Natural killer cell (primary cell): ENCODE data around the gene FUT4. TPM values are rescaled to one million over a fixed set of nuclear protein-coding genes. Genes with fewer than 3 reads are reported as not detected.

Source experiments
- ATAC-seq, 3 donors: fragments of 150-1000 bp in 2 of 3; fragments of 200-7000 bp in 1 of 3; cut with Tn5 transposase; 1 replicate in 1 of 3; 2 replicates in 2 of 3; pipeline ENCODE4 v1.10.0; 2021; ENCODE audit warnings: mild to moderate bottlenecking in 2 of 3, moderate library complexity in 2 of 3
- DNase-seq, 2 donors: peaks; one replicate each; pipeline versions ENCODE4 v3.0.0 to v3.0.0-alpha.2; 2013 to 2021; ENCODE audit warnings: mixed read lengths in 1 of 2
- H3K27ac ChIP-seq: one replicate; pipeline ENCODE4 v1.5.1; 2013; ENCODE audit warnings: mild to moderate bottlenecking, low read length
- H3K27me3 ChIP-seq: one replicate; pipeline ENCODE4 v1.6.1; 2013; ENCODE audit warnings: low read length; ENCODE audit not compliant: control insufficient read depth, insufficient read depth
- H3K36me3 ChIP-seq: one replicate; pipeline ENCODE4 v1.6.1; 2013; ENCODE audit warnings: low read length; ENCODE audit not compliant: control insufficient read depth, insufficient read depth
- H3K4me1 ChIP-seq: one replicate; pipeline ENCODE4 v1.6.1; 2013; ENCODE audit warnings: low read length; ENCODE audit not compliant: control insufficient read depth, insufficient read depth
- H3K4me3 ChIP-seq: one replicate; pipeline ENCODE4 v1.5.1; 2013; ENCODE audit warnings: low read length
- H3K9me3 ChIP-seq: one replicate; pipeline ENCODE4 v1.6.1; 2013; ENCODE audit warnings: low read length; ENCODE audit not compliant: control insufficient read depth, insufficient read depth
- H3K27ac Mint-ChIP-seq, 2 donors: one replicate each; pipeline ENCODE4 v1.8.0; 2022; ENCODE audit warnings: mild to moderate bottlenecking in 2 of 2, mixed read lengths in 2 of 2, moderate library complexity in 1 of 2
- H3K27me3 Mint-ChIP-seq, 2 donors: one replicate each; pipeline ENCODE4 v1.8.0; 2022; ENCODE audit warnings: low read depth in 2 of 2, mixed read lengths in 2 of 2
- H3K36me3 Mint-ChIP-seq: one replicate; pipeline ENCODE4 v1.8.0; 2022; ENCODE audit warnings: mixed read lengths
- H3K4me1 Mint-ChIP-seq, 2 donors: one replicate each; pipeline ENCODE4 v1.8.0; 2022; ENCODE audit warnings: mixed read lengths in 2 of 2
- H3K4me3 Mint-ChIP-seq: one replicate; pipeline ENCODE4 v1.8.0; 2022; ENCODE audit warnings: mild to moderate bottlenecking, moderate library complexity, mixed read lengths
- H3K9me3 Mint-ChIP-seq, 2 donors: one replicate each; pipeline ENCODE4 v1.8.0; 2022; ENCODE audit warnings: mixed read lengths in 2 of 2
- WGBS: methylation state at CpG from one replicate; pipeline ENCODE4 v1.1.7; 2013; ENCODE audit warnings: missing lambda C conversion rate; ENCODE audit not compliant: insufficient coverage; 5-methylcytosine and 5-hydroxymethylcytosine counted together
- intact Hi-C: fragments of 100-400 bp; cut with micrococcal nuclease; formaldehyde crosslinking; loops from one replicate; pipeline ENCODE4 v1.14.2; 2022
- total RNA-seq, 4 donors: library from RNA; stranded (reverse); fragments of 120-200 nt in 1 of 4; gene quantifications; one replicate each; pipeline versions ENCODE4 v1.2.3 to v1.2.4, GENCODE V29; 2013 to 2022
- TF ChIP-seq, protein P1 (sequence below): fragments of 200-600 bp; IDR thresholded peaks from one replicate; pipeline ENCODE4 v1.8.0; 2022; ENCODE audit warnings: antibody characterized with exemption

Gene FUT4
- total RNA-seq, 3 donors from 2014 or later (not counting 1 experiment from before 2014, with no cell fraction given): 4.4 to 7.5 (median 5.6) TPM

DNA sequence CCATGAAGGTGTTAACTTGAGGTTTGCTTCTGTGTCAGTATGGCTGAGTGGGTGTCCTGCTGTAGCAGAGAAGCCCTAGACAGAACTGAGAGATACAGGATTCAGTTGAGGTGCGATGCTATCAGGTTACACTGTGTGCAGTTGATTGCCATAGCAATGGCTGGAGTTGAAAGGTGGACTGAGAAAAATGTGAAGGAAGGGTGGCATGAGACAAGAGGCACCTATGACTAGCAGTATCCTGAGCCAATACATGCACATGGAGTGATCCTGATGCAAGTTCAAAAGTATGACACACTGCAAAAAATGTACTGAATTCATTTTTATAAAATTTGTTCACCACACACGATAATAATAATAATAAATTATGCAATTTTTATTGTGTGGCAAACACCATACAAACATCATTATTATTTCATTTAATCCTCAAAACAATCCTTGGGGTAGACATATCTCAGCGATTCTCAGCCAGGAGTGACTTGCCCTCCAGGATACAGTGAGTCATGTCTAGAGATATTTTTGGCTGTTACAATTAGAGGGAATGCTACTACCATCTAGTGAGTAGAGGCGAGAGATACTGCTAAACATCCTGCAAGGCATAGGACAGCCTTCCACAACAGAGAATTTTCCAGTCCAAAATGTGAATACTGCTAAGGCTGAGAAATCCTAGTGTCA lies 19.6 kb downstream of the FUT4 start:
- H3K27me3 Mint-ChIP-seq: no peaks in the 10 kb centered on the region
- WGBS: 97% methylated on average over 3 of the region's 4 CpGs
- ATAC-seq: no peak

DNA sequence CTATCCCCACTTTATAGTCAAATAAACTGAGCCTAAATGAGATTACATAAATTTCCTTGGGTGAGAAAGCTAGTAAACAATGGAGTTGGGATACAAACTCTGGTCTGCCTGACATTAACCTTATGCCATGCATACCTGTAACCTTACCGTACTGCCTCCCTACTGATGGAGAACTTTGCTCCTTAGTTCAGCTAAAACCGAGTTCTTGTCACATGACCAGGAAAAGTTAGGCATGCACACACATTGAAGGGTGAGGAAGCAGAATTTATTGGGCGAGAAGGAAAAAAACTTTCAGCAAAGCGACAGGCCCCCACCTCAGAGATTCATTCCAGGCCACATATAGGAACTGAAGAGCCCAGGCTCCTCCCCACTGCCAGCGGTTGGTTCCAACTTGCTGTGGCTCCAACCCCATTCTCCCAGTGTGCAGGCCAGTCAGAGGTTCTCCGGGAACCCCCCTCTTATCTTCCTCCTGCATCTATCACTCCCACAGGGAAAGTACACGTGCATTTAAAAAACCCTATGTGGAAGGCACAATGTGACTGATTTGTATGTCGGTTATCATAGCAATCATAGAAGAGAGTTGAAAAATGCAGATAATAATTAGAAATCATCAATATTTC lies 20.2 kb downstream of the FUT4 start:
- Histone ChIP-seq H3K4me1 (no peaks in the 10 kb centered on the region), H3K9me3 (no peaks in the 10 kb centered on the region), H3K4me3 (no peak overlapping the region), H3K36me3 (no peaks in the 10 kb centered on the region), H3K27me3 (no peaks in the 10 kb centered on the region), H3K27ac (no peak overlapping the region)
- H3K36me3 Mint-ChIP-seq: no peaks in the 10 kb centered on the region
- no peaks in the 10 kb centered on the region for H3K4me1 Mint-ChIP-seq
- intact Hi-C loops: no loop called here
- TF ChIP-seq, protein P1, sequence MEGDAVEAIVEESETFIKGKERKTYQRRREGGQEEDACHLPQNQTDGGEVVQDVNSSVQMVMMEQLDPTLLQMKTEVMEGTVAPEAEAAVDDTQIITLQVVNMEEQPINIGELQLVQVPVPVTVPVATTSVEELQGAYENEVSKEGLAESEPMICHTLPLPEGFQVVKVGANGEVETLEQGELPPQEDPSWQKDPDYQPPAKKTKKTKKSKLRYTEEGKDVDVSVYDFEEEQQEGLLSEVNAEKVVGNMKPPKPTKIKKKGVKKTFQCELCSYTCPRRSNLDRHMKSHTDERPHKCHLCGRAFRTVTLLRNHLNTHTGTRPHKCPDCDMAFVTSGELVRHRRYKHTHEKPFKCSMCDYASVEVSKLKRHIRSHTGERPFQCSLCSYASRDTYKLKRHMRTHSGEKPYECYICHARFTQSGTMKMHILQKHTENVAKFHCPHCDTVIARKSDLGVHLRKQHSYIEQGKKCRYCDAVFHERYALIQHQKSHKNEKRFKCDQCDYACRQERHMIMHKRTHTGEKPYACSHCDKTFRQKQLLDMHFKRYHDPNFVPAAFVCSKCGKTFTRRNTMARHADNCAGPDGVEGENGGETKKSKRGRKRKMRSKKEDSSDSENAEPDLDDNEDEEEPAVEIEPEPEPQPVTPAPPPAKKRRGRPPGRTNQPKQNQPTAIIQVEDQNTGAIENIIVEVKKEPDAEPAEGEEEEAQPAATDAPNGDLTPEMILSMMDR: no peak
- 96% methylated on average over 7 of the region's 8 CpGs for WGBS
- no peak overlapping the region for H3K27ac Mint-ChIP-seq
- no peak for DNase-seq
- no peaks in the 10 kb centered on the region for H3K9me3 Mint-ChIP-seq
- H3K4me3 Mint-ChIP-seq: no peak overlapping the region
- H3K27me3 Mint-ChIP-seq: no peaks in the 10 kb centered on the region
- ATAC-seq: no peak

More for the DNA sequence above, 19.6 kb downstream of the FUT4 start:
- no peaks in the 10 kb centered on the region for H3K4me1 ChIP-seq
- intact Hi-C loops: no loop called here
- no peak overlapping the region for H3K4me3 Mint-ChIP-seq
- no peaks in the 10 kb centered on the region for H3K36me3 Mint-ChIP-seq
- H3K27ac ChIP-seq: no peak overlapping the region
- no peaks in the 10 kb centered on the region for H3K9me3 Mint-ChIP-seq
- H3K36me3 ChIP-seq: no peaks in the 10 kb centered on the region
- TF ChIP-seq, protein P1: no peak
- no peaks in the 10 kb centered on the region for H3K4me1 Mint-ChIP-seq
- no peak for DNase-seq
- no peaks in the 10 kb centered on the region for H3K9me3 ChIP-seq
- no peaks in the 10 kb centered on the region for H3K27me3 ChIP-seq
- H3K4me3 ChIP-seq: no peak overlapping the region
- no peak overlapping the region for H3K27ac Mint-ChIP-seq

DNA sequence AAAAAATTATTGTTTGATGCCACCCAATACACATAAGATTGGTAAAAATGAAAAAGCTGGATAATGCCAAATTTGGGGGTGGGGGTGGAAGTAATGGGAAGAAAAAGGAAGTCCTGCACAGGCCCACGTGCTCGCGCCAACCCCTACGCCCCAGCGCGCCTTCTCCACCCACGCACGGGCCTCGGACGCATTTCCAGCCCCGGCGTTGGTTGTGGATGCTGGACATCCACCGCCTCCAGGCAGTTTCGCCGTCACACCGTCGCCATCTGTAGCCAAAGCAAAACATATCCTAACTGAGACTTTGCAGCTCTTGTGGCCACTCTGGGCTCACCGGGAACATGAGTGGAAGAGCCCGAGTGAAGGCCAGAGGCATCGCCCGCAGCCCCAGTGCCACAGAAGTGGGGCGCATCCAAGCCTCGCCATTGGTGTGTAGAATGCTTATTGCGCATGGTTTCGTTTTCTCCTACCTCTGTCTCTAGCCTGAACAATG lies 23.5 kb downstream of the FUT4 start, which contains the start of gene PIWIL4:
Gene PIWIL4, plus strand, starts transcription at position 188 of the 490 bp plus-strand sequence. Its CDS starts 151 bp downstream, at position 339.
- intact Hi-C loops: no loop called here
- Mint-ChIP-seq H3K36me3 (no peaks in the 10 kb centered on the region), H3K4me1 (no peaks in the 10 kb centered on the region), H3K27ac (no peak within 1 kb of the TSS), H3K4me3 (no peak within 1 kb of the TSS), H3K27me3 (no peaks in the 10 kb centered on the region), H3K9me3 (no peaks in the 10 kb centered on the region)
- Histone ChIP-seq H3K9me3 (no peaks in the 10 kb centered on the region), H3K4me1 (no peaks in the 10 kb centered on the region), H3K36me3 (no peaks in the 10 kb centered on the region), H3K27ac (no peak within 1 kb of the TSS), H3K4me3 (no peak within 1 kb of the TSS), H3K27me3 (no peaks in the 10 kb centered on the region)
- WGBS: 98% methylated on average over 25 of the region's 25 CpGs
- ATAC-seq (no peak), DNase-seq (no peak)
- TF ChIP-seq, protein P1: no peak
